Calu3 (cell line): Measurements from ENCODE around the gene SCAPER. TPM values are rescaled to one million over a fixed set of nuclear protein-coding genes. Genes with fewer than 3 reads are reported as not detected.

ENCODE experiments used
- BruUV-seq: library from RNA; stranded (reverse); fragments of 400-500 nt; replicated peaks from 2 replicates; lab custom pipeline; 2021; lab: Mats Ljungman, UMichigan
- CTCF ChIA-PET: fragments of 300-600 bp; sonication (Branson Sonifier 250); formaldehyde crosslinking; loops from one replicate; lab custom pipeline; 2022; ENCODE audit warnings: antibody characterized with exemption; lab: Charles Lee
- DNase-seq: peaks from one replicate; pipeline ENCODE4 v3.0.0; 2022
- H3K27ac Mint-ChIP-seq: one replicate; pipeline ENCODE4 v1.8.0; 2022; ENCODE audit warnings: mixed read lengths; ENCODE audit not compliant: unreplicated experiment
- H3K27me3 Mint-ChIP-seq: one replicate; pipeline ENCODE4 v1.8.0; 2022; ENCODE audit warnings: mixed read lengths; ENCODE audit not compliant: unreplicated experiment
- H3K36me3 Mint-ChIP-seq: one replicate; pipeline ENCODE4 v1.8.0; 2022; ENCODE audit warnings: mild to moderate bottlenecking, moderate library complexity, mixed read lengths; ENCODE audit not compliant: insufficient read depth, unreplicated experiment
- H3K4me1 Mint-ChIP-seq: one replicate; pipeline ENCODE4 v1.8.0; 2022; ENCODE audit warnings: mild to moderate bottlenecking, low read depth, mixed read lengths; ENCODE audit not compliant: unreplicated experiment
- H3K4me3 Mint-ChIP-seq: one replicate; pipeline ENCODE4 v1.8.0; 2022; ENCODE audit warnings: mild to moderate bottlenecking, low read depth, moderate library complexity, mixed read lengths; ENCODE audit not compliant: unreplicated experiment
- H3K9me3 Mint-ChIP-seq: one replicate; pipeline ENCODE4 v1.8.0; 2022; ENCODE audit warnings: low read depth, mixed read lengths; ENCODE audit not compliant: unreplicated experiment
- CTCF ChIP-seq: fragments of 200-600 bp; IDR thresholded peaks from one replicate; pipeline ENCODE4 v1.8.0; 2022; ENCODE audit warnings: antibody characterized with exemption; ENCODE audit not compliant: unreplicated experiment
- intact Hi-C: fragments of 100-400 bp; cut with micrococcal nuclease; formaldehyde crosslinking; loops from one replicate; pipeline ENCODE4 v1.10.0; 2022; ENCODE audit not compliant: unreplicated experiment
- total RNA-seq: library from RNA; stranded (reverse); gene quantifications from 2 replicates; pipeline ENCODE4 v1.2.3, GENCODE V29; 2022

SCAPER gene
- total RNA-seq, 1 experiment from 2014 or later, result 34.8 TPM

GRCh38 chr15:76636059-76636458, 269.1 kb downstream of the SCAPER start:
- Mint-ChIP-seq H3K4me1 (no peaks in the 10 kb centered on the region), H3K36me3 (no peaks in the 10 kb centered on the region), H3K27ac (no peak overlapping the region), H3K9me3 (peaks cover 5% of the 10 kb centered on the region), H3K27me3 (no peaks in the 10 kb centered on the region), H3K4me3 (no peak overlapping the region)
- no TSS peak for BruUV-seq
- intact Hi-C loops, result no loop called here
- CTCF ChIA-PET, result interaction anchor here (0.5 to 0.7 kb wide), 2 partner anchors 231 to 369 kb away, joined by 3 to 5 read pairs; no protein-coding TSS in a partner anchor
- DNase-seq, result no peak
- no peak for TF ChIP-seq CTCF

- Mint-ChIP-seq H3K27ac (no peak overlapping the region), H3K9me3 (no peaks in the 10 kb centered on the region), H3K27me3 (no peaks in the 10 kb centered on the region), H3K4me1 (no peaks in the 10 kb centered on the region), H3K4me3 (no peak overlapping the region), H3K36me3 (no peaks in the 10 kb centered on the region)
- intact Hi-C loops, result no loop called here
- no peak for DNase-seq
- CTCF ChIA-PET, result no interaction called here
- BruUV-seq, result no TSS peak
- TF ChIP-seq CTCF, result no peak
Observed at GRCh38 chr15:76626611-76627010, 278.5 kb downstream of the SCAPER start.

GRCh38 chr15:76625267-76625666, 279.9 kb downstream of the SCAPER start:
- no peak overlapping the region for H3K27ac Mint-ChIP-seq
- H3K27me3 Mint-ChIP-seq, result no peaks in the 10 kb centered on the region
- DNase-seq, result no peak
- no peaks in the 10 kb centered on the region for H3K9me3 Mint-ChIP-seq
- H3K4me1 Mint-ChIP-seq, result no peaks in the 10 kb centered on the region
- no peak overlapping the region for H3K4me3 Mint-ChIP-seq
- intact Hi-C loops, result no loop called here
- TF ChIP-seq CTCF, result no peak
- BruUV-seq, result no TSS peak
- no peaks in the 10 kb centered on the region for H3K36me3 Mint-ChIP-seq
- CTCF ChIA-PET, result no interaction called here

GRCh38 chr15:76614725-76615124, 290.4 kb downstream of the SCAPER start:
- TF ChIP-seq CTCF, result no peak
- Mint-ChIP-seq H3K9me3 (peaks cover 16% of the 10 kb centered on the region), H3K27ac (no peak overlapping the region), H3K27me3 (no peaks in the 10 kb centered on the region), H3K4me3 (no peak overlapping the region), H3K36me3 (no peaks in the 10 kb centered on the region), H3K4me1 (peaks cover 5% of the 10 kb centered on the region)
- CTCF ChIA-PET, result no interaction called here
- BruUV-seq, result no TSS peak
- intact Hi-C loops, result no loop called here
- no peak for DNase-seq
